ENCODE data around the gene TEX13B. TPM values are rescaled to one million over a fixed set of nuclear protein-coding genes. Genes with fewer than 3 reads are reported as not detected.
A peak's percentile ranks its signal among the peaks of the same experiment; 100 is the strongest.

Gene TEX13B
- total and polyA plus RNA-seq, 2 donors (not counting 3 experiments of a cell fraction or from before 2014, with no cell fraction given): not detected

- H3K4me2 ChIP-seq (ENCODE audit: insufficient read depth, low read length): no peak overlapping the region
- TF ChIP-seq CTCF (IDR thresholded peaks at IDR 0.05; ENCODE audit: extremely low read depth in 1 of 2, insufficient read depth in 1 of 2, low read depth in 1 of 2, low read length in 2 of 2) (no peak), JUN (IDR thresholded peaks at IDR 0.05; ENCODE audit: borderline replicate concordance, insufficient read depth, insufficient read length, low read depth) (no peak), POLR2A (IDR thresholded peaks at IDR 0.05; ENCODE audit: low read depth, low read length) (no peak), FOS (IDR thresholded peaks at IDR 0.05; ENCODE audit: borderline replicate concordance, insufficient read depth, low read length) (no peak), GATA2 (IDR thresholded peaks at IDR 0.05; ENCODE audit: insufficient read depth, insufficient read length, low read depth, low read length) (no peak), MYC (IDR thresholded peaks at IDR 0.05; ENCODE audit: low read depth, low read length) (no peak), POLR2AphosphoS5 (IDR thresholded peaks at IDR 0.05; ENCODE audit: insufficient read depth, low read depth, low read length) (no peak), MAX (IDR thresholded peaks at IDR 0.05; ENCODE audit: insufficient read depth, insufficient read length) (no peak)
- H3K79me2 ChIP-seq (ENCODE audit: control insufficient read depth, insufficient read depth, low read length): no peaks in the 10 kb centered on the region
- DNase-seq (ENCODE audit: low read depth, low spot score) (no peak), FAIRE-seq (no peak)
- intact Hi-C loops (cut with micrococcal nuclease) (loop anchor here (10.0 kb wide), 1 partner anchor 311 kb away; no protein-coding TSS in a partner anchor), dilution Hi-C loops (cut with MboI; ENCODE audit: extremely low pct_ligation_motif_present, low sequenced_read_pairs) (no loop called here)
- H3K4me1 ChIP-seq (ENCODE audit: control insufficient read depth, extremely low read depth, insufficient read depth, low read length): peaks cover 33% of the 10 kb centered on the region
- H3K27ac ChIP-seq (ENCODE audit: insufficient read depth, low read depth, low read length): peak overlapping the region; percentile 86
- H3K27me3 ChIP-seq (ENCODE audit: control insufficient read depth in 2 of 2, insufficient read depth in 2 of 2, low read length in 2 of 2): no peaks in the 10 kb centered on the region
- no peak overlapping the region for H2AFZ ChIP-seq (ENCODE audit: low read depth, low read length)
- ChIA-PET POLR2A (no interaction called here), CTCF (no interaction called here)
- H3K9me3 ChIP-seq (replicated peaks; ENCODE audit: control insufficient read depth, insufficient read depth, low read length): no peaks in the 10 kb centered on the region
- no peaks in the 10 kb centered on the region for H3K9me1 ChIP-seq (replicated peaks; ENCODE audit: control insufficient read depth, extremely low read depth, insufficient read depth, low read length)
- no TSS peak for BruUV-seq (replicated peaks)
- no peaks in the 10 kb centered on the region for H4K20me1 ChIP-seq (replicated peaks; ENCODE audit: control insufficient read depth, extremely low read depth, insufficient read depth, low read length)
- no peak overlapping the region for H3K4me3 ChIP-seq (replicated peaks in 1 of 3; ENCODE audit: insufficient read depth in 1 of 3, low read depth in 1 of 3, low read length in 3 of 3)
- peak overlapping the region; percentile 39 for H3K9ac ChIP-seq (replicated peaks; ENCODE audit: extremely low read depth, insufficient read depth, low read length)
- no peaks in the 10 kb centered on the region for H3K36me3 ChIP-seq (ENCODE audit: control insufficient read depth in 2 of 2, extremely low read depth in 1 of 2, insufficient read depth in 2 of 2, low read length in 2 of 2)
Measured at GRCh38 chrX:108025376-108025775, 43.2 kb upstream of the TEX13B start.
